Neural cell (in vitro differentiated cells): ENCODE measurements around the gene GPR6.

ENCODE experiments used
- CTCF ChIP-seq: fragments of 450-650 bp; IDR thresholded peaks from 2 replicates; pipeline ENCODE4 v1.5.1; 2014; ENCODE audit warnings: antibody characterized with exemption, mild to moderate bottlenecking, moderate library complexity; ENCODE audit not compliant: poor library complexity, severe bottlenecking
- EP300 ChIP-seq: fragments of 450-650 bp; conservative IDR thresholded peaks from 2 replicates; pipeline ENCODE4 v1.6.1; 2014; ENCODE audit warnings: antibody characterized with exemption, mild to moderate bottlenecking, moderate library complexity; ENCODE audit not compliant: poor library complexity, severe bottlenecking
- MXI1 ChIP-seq: fragments of 450-650 bp; conservative IDR thresholded peaks from 2 replicates; pipeline ENCODE4 v1.6.1; 2014; ENCODE audit warnings: antibody characterized with exemption, mild to moderate bottlenecking; ENCODE audit not compliant: poor library complexity, severe bottlenecking

- TF ChIP-seq CTCF (no peak), EP300 (no peak), MXI1 (no peak)
Observed at GRCh38 chr6:110029144-110029543, 51.0 kb downstream of the GPR6 start.
